Measurements from ENCODE around the gene KLHL18.
"Not testable (repeated sequence)": the region's sequence is repeated elsewhere in the genome, so short reads cannot be mapped to it uniquely, and the experiment has no call there.

The KLHL18 gene

GRCh38 chr3:47362701-47363100 is 80.0 kb downstream of the KLHL18 start:
- DNase-seq (ENCODE audit: low spot score) = no peak

- no peak for DNase-seq (ENCODE audit: low spot score)
Measured at GRCh38 chr3:47365213-47366153, 82.7 kb downstream of the KLHL18 start.

GRCh38 chr3:47366833-47367232 is 84.1 kb downstream of the KLHL18 start:
- no peak for DNase-seq (ENCODE audit: low spot score)

DNA sequence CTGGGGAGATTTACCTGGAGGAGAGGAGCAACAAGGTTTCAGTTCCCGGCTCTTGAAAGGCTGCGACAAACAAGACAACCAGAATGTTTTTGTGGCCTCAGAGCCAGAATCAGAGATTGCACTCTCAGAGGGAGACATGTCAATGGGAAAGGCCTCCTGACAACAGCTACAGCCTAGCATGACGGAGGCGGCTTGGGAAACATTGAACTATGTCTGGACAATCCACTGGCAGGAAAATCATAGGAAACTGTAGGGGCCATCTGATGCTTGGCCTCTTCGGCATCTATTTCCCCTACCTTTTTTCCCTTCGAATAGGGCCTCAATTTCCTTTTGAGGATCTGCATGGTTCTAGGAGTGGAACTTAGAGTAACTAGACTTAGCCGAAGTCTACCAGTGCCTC is 84.9 kb downstream of the KLHL18 start:
- no peak for DNase-seq (ENCODE audit: low spot score)

GRCh38 chr3:47370020-47370419 is 87.3 kb downstream of the KLHL18 start:
- DNase-seq (ENCODE audit: low spot score) = not testable (repeated sequence)

DNA sequence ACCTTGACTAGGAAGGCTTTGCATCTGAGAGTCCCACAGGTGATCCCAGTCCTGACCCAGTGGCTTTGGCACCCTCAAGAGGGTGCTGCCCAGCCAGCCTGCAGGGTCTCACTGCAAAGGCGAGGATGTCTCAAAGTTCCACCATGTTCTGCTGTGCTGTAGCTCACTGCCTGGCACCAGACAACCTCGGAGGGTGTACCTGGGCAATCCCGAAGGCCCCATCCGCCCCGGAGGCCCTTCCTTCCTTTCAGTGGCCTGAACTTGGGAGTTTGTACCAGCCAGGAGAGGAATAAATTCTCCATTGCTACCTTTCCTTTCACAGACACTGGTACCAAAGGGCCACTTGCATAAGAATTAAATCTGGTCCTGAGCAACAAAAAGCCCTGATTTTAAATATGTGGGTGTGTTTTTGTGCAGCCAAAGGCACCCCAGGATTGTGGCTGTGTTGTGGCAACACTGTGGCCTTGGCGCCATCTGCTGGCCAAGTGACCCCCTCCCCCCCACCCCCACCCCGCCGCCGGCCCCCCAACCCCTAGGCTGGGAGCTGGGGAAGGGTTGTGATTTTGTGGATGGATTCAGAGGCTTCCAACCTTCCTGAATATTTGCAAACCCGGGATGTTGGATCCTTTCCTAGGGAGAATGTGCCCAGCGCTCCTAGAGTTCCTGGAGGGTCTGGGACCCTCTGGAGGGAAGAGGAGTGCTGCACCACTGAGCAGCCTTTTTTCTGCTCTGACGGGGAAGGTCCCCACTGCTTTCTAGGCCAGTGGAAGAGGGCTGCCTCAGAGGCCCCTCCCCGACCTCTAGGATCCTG is 88.3 kb downstream of the KLHL18 start:
- peak; percentile 56 for DNase-seq (ENCODE audit: low spot score)

DNA sequence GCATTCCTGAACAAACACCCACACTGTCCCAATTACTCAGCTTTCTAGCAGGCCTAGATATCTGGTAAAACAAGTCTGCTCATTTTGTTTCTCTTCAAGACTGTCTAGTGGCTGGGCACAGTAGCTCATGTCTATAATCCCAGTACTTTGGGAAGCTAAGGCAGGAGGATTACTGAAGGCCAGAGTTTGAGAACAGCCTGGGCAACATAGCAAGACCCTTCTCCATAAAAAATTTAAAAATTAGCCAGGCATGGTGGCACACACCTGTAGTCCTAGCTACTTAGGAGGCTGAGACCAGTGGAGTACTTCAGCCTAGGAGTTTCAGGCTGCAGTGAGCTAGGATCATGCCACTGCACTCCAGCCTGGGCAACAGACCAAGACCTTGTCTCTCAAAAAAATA is 91.8 kb downstream of the KLHL18 start:
- no peak for DNase-seq (ENCODE audit: low spot score)

DNA sequence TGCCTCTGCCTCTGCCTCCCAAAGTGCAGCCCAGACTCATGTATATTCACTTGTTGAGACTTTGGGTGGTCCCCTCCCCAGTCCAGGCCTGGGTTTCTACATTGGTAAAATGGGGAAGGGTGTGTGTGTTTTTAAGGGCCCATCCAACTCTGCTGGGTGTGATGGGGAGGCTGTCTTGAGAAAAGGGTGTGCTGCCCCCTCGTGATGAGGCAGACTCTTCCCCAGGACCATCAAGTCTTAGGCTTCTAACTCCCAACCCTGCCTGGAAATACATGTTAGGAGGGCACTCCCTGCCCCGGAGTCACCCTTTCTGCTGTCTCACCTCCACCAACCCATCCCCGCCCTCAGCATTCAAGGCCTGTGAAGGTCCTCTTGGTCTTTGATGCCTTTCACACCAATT is 93.6 kb downstream of the KLHL18 start:
- no peak for DNase-seq (ENCODE audit: low spot score)

GRCh38 chr3:47377186-47377585 is 94.4 kb downstream of the KLHL18 start:
- DNase-seq (ENCODE audit: low spot score) = no peak

DNA sequence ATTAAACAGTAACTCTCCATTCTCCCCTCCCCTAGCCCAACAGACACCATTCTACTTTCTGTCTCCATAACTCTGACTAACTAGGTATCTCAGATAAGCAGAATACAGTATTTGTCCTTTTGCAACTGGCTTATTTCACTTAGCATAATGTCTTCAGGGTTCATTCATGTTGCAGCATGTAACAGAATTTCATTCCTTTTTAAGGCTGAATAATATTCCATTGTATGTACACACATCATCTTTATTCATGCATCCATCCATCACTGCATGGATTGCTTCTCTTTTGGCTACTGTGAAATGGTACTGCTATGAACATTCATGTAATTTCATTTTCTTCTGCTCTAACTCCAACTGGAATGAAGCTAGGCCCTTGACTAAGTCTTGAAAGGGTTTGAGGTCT is 96.1 kb downstream of the KLHL18 start:
- DNase-seq (ENCODE audit: low spot score) = no peak

- DNase-seq (ENCODE audit: low spot score) = no peak
Measured at GRCh38 chr3:47379411-47379899, 96.7 kb downstream of the KLHL18 start.

- no peak for DNase-seq (ENCODE audit: low spot score)
Measured at GRCh38 chr3:47380026-47380600, 97.4 kb downstream of the KLHL18 start.

GRCh38 chr3:47380601-47381316 is 98.0 kb downstream of the KLHL18 start, which contains the start of gene PTPN23:
TSS of gene PTPN23 (plus strand) at chr3:47381021. CDS start at chr3:47381097, 76 bp downstream.
- DNase-seq (ENCODE audit: low spot score) = peak; percentile 97

DNA sequence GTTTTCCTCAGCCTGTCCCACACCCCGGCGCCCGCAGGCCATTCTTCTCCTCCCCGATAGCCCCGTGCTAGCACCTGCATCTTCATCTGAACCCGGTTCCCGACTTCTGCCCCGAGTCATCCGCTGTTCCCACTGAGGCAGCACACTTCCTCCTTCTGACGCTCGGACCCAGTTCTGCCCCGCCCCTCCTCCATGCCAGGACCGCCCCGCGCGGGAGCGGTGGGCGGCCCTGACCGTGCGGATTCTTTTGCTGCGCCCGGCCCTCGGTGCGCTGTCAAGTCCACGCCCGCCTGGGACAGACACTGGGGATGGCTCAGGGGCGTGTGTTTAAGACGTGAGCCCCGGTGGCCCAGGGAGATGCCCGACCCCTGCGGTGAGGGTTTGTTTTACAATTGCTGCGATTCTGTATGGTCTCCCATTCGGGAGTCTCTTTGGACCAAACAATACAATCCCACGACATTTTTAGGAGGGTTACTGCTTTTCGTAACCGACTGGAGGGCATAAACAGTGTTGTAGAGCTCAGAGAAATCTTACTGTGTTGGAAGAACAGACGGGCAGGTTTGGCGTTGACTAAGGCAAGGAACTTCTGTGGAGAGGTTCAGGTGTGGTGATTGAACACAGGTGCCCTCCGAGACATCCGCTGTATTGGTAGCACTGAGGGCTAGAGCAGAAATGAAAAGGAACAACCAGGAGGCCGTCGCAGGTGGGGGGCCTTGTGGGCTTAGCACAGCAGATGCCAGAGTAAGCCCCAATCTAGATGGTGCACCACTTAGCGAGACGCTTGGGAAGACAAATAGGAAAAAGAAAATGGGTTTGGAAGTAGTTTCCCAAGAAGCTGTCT is 98.8 kb downstream of the KLHL18 start:
- peak; percentile 83 for DNase-seq (ENCODE audit: low spot score)

GRCh38 chr3:47384425-47384824 is 101.7 kb downstream of the KLHL18 start:
- DNase-seq (ENCODE audit: low spot score) = no peak

GRCh38 chr3:47385007-47385406 is 102.3 kb downstream of the KLHL18 start:
- no peak for DNase-seq (ENCODE audit: low spot score)

DNA sequence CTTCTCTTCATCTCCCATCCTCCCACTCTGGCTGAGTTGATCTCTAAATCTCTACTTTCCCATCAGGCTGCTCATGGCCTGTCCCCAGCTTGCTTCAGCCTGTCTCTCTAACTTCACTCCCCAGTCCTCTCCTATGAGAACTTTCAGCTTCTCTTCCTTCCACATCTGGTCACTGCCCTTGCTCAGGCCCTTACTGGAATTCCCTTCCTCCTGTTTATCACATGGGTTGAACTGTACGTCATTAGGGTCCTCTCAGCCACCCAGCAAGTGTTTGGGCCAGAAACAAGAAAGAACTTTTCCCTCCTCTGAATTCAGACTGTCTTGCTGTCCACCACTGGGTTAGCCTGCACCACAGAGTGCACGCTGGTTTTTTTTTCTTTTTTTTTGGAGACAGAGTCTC is 103.1 kb downstream of the KLHL18 start:
- DNase-seq (ENCODE audit: low spot score) = no peak

DNA sequence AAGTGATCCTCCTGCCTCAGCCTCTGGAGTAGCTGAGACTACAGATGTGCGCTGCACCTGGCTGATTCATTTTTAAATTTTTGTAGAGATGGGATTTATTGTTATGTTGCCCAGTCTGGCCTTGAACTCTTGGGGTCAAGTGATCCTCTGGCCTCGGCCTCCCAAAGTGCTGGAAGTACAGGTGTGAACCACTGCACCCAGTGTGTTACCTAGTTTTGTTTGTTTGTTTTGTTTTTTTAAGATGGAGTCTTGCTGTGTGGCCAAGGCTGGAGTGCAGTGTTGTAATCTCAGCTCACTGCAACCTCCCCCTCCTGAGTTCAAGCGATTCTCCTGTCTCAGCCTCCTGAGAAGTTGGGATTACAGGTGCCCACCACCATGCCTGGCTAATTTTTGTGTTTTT is 110.2 kb downstream of the KLHL18 start:
- no peak for DNase-seq (ENCODE audit: low spot score)

- DNase-seq (ENCODE audit: low spot score) = no peak
Measured at GRCh38 chr3:47394140-47394870, 111.6 kb downstream of the KLHL18 start.

DNA sequence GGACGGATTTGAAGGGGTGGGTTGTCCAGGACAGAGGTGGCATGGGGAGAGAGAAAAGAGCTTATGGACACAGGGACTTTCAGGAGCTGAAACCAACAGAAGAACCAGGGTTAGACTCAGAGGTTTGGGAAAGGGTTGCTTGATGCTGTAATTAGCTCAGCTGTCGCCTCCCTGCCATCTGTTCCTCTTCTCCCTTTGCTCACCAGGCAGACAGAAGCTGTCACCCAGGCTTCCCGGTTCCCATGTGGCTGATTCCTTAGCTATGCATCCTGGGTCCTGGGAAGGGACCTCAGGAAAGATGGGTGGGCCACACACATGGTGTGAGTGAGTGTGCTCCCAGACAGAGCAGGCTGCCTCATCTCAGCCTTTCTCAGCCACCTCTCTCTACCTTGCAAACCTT is 112.1 kb downstream of the KLHL18 start:
- no peak for DNase-seq (ENCODE audit: low spot score)
